ENCODE measurements around the gene OXER1. TPM values are rescaled to one million over a fixed set of nuclear protein-coding genes. Genes with fewer than 3 reads are reported as not detected.

OXER1 gene
- total and polyA plus RNA-seq, 8 donors: 2.0 to 12.5 (median 4.1) TPM

- FAIRE-seq: no peak
- Histone ChIP-seq H3K27me3 (no peaks in the 10 kb centered on the region), H3K36me3 (no peaks in the 10 kb centered on the region), H3K27ac (no peak overlapping the region), H3K9me3 (no peaks in the 10 kb centered on the region), H3K4me3 (no peak overlapping the region), H3K4me1 (no peaks in the 10 kb centered on the region)
- intact Hi-C loops (cut with DNase I): no loop called here
- DNase-seq: no peak
- no peak for ATAC-seq
- no peak for TF ChIP-seq CTCF (IDR thresholded peaks at IDR 0.05)
- 90 to 94% methylated on average over 5 of the region's 5 CpGs for WGBS, 2 donors
These were observed 1.8 kb downstream of the OXER1 start for GRCh38 chr2:42762155-42762554.

- 90 to 91% methylated on average over 9 of the region's 9 CpGs for WGBS, 2 donors
- DNase-seq: no peak
These were observed 2.4 kb downstream of the OXER1 start for GRCh38 chr2:42761554-42761953.

DNA sequence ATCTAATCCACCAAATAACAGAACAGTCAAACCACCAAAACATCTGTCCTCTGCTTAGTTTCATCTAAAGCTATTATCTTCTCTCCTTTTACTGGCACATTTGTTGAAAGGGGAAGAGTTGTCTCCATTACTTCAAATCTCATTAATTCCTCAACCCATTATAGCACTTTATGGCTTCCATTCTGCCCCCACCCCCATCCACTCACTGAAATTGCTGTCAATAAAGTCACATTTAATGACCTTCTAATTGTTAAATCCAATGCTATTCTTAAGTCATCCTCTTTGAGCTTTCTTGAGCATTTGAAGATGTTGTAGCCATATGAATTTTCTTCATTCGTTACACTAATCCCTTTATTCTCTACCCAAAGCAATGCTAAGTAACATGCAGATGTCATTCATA is 5.2 kb downstream of the OXER1 start:
- no peak for DNase-seq

More at GRCh38 chr2:42761554-42761953, 2.4 kb downstream of the OXER1 start:
- Histone ChIP-seq H3K36me3 (no peaks in the 10 kb centered on the region), H3K27ac (no peak overlapping the region), H3K4me1 (no peaks in the 10 kb centered on the region), H3K27me3 (no peaks in the 10 kb centered on the region), H3K9me3 (no peaks in the 10 kb centered on the region), H3K4me3 (no peak overlapping the region)
- no peak for ATAC-seq
- no peak for FAIRE-seq
- no peak for TF ChIP-seq CTCF (IDR thresholded peaks at IDR 0.05)
- intact Hi-C loops (cut with DNase I): no loop called here

DNA sequence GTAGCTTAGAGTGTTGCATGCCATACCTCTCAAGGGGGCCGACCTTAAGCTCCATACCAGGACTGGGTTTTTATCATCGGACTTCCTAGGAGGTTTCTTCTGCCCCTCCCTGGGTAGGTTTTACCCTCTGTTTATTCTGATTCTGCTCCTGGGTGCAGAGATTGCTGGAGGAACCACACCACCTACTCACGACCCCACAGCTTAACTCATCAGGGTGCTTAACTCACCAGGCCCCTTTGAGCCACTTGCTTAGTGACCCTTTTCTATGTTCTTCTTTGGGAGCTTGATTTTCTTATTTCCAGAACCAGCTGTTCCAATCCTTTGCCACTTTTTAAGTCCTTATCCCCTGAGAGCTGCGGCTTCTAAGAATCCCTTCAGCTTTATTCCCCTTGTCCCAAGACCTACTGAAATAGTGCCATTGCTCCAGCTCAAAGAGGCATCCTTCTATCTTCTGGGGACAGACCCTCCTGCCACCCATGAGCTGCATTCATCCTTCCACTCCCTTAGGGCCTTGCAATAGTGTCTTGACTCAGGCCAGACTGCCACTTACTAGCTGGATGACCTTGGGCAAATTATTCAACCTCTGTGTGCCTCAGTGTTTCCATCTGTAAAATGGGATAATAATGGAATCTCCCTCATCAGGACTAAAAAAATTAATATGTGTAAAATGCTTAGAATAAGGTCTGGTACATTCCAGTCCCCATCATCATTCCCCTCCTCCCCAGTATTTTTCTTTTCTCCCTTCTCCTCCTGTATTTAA is 5.8 kb downstream of the OXER1 start:
- Histone ChIP-seq H3K36me3 (no peaks in the 10 kb centered on the region), H3K27me3 (no peaks in the 10 kb centered on the region), H3K9me3 (no peaks in the 10 kb centered on the region), H3K27ac (no peak overlapping the region), H3K4me3 (no peak overlapping the region), H3K4me1 (peaks cover 8 to 25% (median 21%) of the 10 kb centered on the region in 3 donors)
- no peak for ATAC-seq
- no peak for FAIRE-seq
- WGBS, 2 donors: 91 to 96% methylated on average over 4 of the region's 4 CpGs
- TF ChIP-seq CTCF (IDR thresholded peaks at IDR 0.05): no peak
- DNase-seq: no peak
- intact Hi-C loops (cut with DNase I): no loop called here

More for the DNA sequence above, 5.2 kb downstream of the OXER1 start:
- intact Hi-C loops (cut with DNase I): no loop called here
- Histone ChIP-seq H3K9me3 (no peaks in the 10 kb centered on the region), H3K4me1 (peaks cover 2 to 20% (median 16%) of the 10 kb centered on the region in 3 donors), H3K27ac (no peak overlapping the region), H3K4me3 (no peak overlapping the region), H3K27me3 (no peaks in the 10 kb centered on the region), H3K36me3 (no peaks in the 10 kb centered on the region)
- 95 to 98% methylated on average over 1 of the region's 1 CpG for WGBS, 2 donors
- no peak for TF ChIP-seq CTCF (IDR thresholded peaks at IDR 0.05)
- ATAC-seq: no peak
- FAIRE-seq: no peak

DNA sequence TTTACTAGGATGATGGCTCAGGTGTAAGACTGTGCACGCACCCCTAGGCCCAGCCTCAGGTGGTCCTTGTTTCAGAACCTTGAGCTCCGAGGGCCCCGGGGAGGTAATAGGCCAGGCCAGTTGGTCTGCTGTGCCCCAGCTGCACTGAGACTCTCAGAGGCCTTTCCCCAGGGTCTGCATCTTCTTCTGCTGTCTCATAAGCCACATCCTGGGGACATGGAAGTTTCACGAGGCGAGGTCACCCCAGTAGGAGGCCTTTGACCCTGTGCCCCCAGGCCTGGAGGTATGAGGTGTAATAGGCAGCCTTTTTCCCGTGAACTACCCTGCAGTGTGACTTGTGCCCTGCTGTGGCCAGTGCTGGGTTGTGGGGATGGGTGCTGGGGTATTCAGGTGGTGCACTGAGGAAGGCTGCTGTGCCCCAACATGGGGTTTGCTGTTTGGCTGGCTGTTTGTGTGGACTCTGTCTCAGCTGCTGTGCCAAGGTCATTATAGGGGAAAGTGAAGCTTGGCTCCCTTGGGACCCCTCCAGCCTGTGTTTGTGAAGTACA is 6.9 kb downstream of the OXER1 start:
- 87 to 88% methylated on average over 6 of the region's 6 CpGs for WGBS, 2 donors
- no peak overlapping the region for H3K4me3 ChIP-seq
- no peak overlapping the region for H3K27ac ChIP-seq
- no peak for FAIRE-seq
- no peak for DNase-seq
- H3K9me3 ChIP-seq: no peaks in the 10 kb centered on the region
- no peaks in the 10 kb centered on the region for H3K36me3 ChIP-seq
- intact Hi-C loops (cut with DNase I): no loop called here
- H3K27me3 ChIP-seq: no peaks in the 10 kb centered on the region
- TF ChIP-seq CTCF (IDR thresholded peaks at IDR 0.05): no peak
- H3K4me1 ChIP-seq: peaks cover 10 to 25% (median 21%) of the 10 kb centered on the region in 3 donors
- ATAC-seq: no peak
